K562 (cell line): ENCODE data around the gene GPSM3. TPM values are rescaled to one million over a fixed set of nuclear protein-coding genes. Genes with fewer than 3 reads are reported as not detected.

Experiments used
- L3MBTL2 ChIP-seq: fragments of 450-650 bp; IDR thresholded peaks from 2 replicates; pipeline ENCODE4 v1.6.1; 2016; ENCODE audit warnings: mild to moderate bottlenecking, moderate library complexity
- MAZ ChIP-seq, 2 experiments: fragments of 450-650 bp in 1 of 2; sonication (generic) in 1 of 2; formaldehyde crosslinking; IDR thresholded peaks in 1 of 2; conservative IDR thresholded peaks in 1 of 2; 2 replicates each; pipeline versions ENCODE4 v1.4.0 to v1.5.0; 2020; ENCODE audit warnings: mild to moderate bottlenecking in 1 of 2, missing genetic modification reagents in 1 of 2
- MCM3 ChIP-seq: fragments of 450-650 bp; IDR thresholded peaks from 2 replicates; pipeline ENCODE4 v1.6.1; 2016
- POLR3A ChIP-seq: IDR thresholded peaks from 2 replicates; pipeline ENCODE4 v1.6.1; 2011; ENCODE audit warnings: borderline replicate concordance, mild to moderate bottlenecking, moderate library complexity; ENCODE audit not compliant: insufficient read length, insufficient read depth; ENCODE audit errors: extremely low read depth
- SIX5 ChIP-seq, 2 experiments: IDR thresholded peaks; 2 replicates each; pipeline ENCODE4 v1.6.1; 2011; ENCODE audit warnings: low read length in 2 of 2, borderline replicate concordance in 1 of 2, low read depth in 1 of 2, mild to moderate bottlenecking in 1 of 2, moderate library complexity in 1 of 2; ENCODE audit not compliant: insufficient read depth in 1 of 2
- SRSF3 ChIP-seq: fragments of 200-400 bp; formaldehyde crosslinking; IDR thresholded peaks from 2 replicates; pipeline ENCODE4 v1.6.1; 2016; ENCODE audit warnings: mild to moderate bottlenecking, low read length, moderate library complexity; ENCODE audit not compliant: insufficient read depth
- SUPT5H ChIP-seq: fragments of 450-650 bp; IDR thresholded peaks from 2 replicates; pipeline ENCODE4 v1.6.1; 2016
- TBL1XR1 ChIP-seq, 2 experiments: IDR thresholded peaks; 2 replicates each; pipeline ENCODE4 v1.6.1; 2012; ENCODE audit warnings: improper control_type of control experiment in 2 of 2, low read length in 2 of 2, mild to moderate bottlenecking in 1 of 2
- ZBTB1 ChIP-seq: sonication (generic); formaldehyde crosslinking; IDR thresholded peaks from 2 replicates; pipeline ENCODE4 v1.8.1; 2023; ENCODE audit warnings: missing genetic modification reagents, low read depth, mild to moderate bottlenecking, borderline replicate concordance
- polyA plus RNA-seq, 8 experiments: library from polyadenylated mRNA; depleted of rRNA in 4 of 8; stranded (reverse) in 5 of 8; unstranded in 3 of 8; fragments of >200 nt; fragmentation: Nextera tagmentation in 2 of 8; fragmentation: Illumina TruSeq in 1 of 8; extraction: Ambion mirVana in 2 of 8; extraction: Trizol in 1 of 8; gene quantifications; 2 replicates each; pipeline versions ENCODE4 v1.2.1 to v1.2.3, GENCODE V29; 2011 to 2014; ENCODE audit warnings: inconsistent platforms in 1 of 8, missing spikeins in 1 of 8
- total RNA-seq, 7 experiments: library from RNA; depleted of rRNA in 6 of 7; stranded (reverse); fragments of >200 nt in 6 of 7; fragmentation: Illumina TruSeq in 2 of 7; extraction: Trizol in 2 of 7; gene quantifications; 2 replicates each; pipeline versions ENCODE4 v1.2.1 to v1.2.3, GENCODE V29; 2011 to 2021; ENCODE audit warnings: low replicate concordance in 1 of 7
- TF ChIP-seq, protein P1 (sequence below): fragments of 450-650 bp; IDR thresholded peaks from 2 replicates; pipeline ENCODE4 v1.6.1; 2018; ENCODE audit not compliant: partially characterized antibody
- TF ChIP-seq, protein P2 (sequence below): fragments of 450-650 bp; formaldehyde crosslinking; conservative IDR thresholded peaks from 2 replicates; pipeline ENCODE4 v1.4.0; 2022; ENCODE audit warnings: mild to moderate bottlenecking, missing genetic modification characterization
- TF ChIP-seq, protein P3 (sequence below), 2 experiments: fragments of 450-650 bp; IDR thresholded peaks; 2 replicates each; pipeline ENCODE4 v1.6.1; 2016; ENCODE audit warnings: mild to moderate bottlenecking in 2 of 2, borderline replicate concordance in 1 of 2, low read depth in 1 of 2, moderate library complexity in 1 of 2

Gene GPSM3
- total and polyA plus RNA-seq, 9 of the 15 experiments (the other 6 are each of a cell fraction or from before 2014, with no cell fraction given), result 5.3 to 42.6 (median 24.4) TPM

DNA sequence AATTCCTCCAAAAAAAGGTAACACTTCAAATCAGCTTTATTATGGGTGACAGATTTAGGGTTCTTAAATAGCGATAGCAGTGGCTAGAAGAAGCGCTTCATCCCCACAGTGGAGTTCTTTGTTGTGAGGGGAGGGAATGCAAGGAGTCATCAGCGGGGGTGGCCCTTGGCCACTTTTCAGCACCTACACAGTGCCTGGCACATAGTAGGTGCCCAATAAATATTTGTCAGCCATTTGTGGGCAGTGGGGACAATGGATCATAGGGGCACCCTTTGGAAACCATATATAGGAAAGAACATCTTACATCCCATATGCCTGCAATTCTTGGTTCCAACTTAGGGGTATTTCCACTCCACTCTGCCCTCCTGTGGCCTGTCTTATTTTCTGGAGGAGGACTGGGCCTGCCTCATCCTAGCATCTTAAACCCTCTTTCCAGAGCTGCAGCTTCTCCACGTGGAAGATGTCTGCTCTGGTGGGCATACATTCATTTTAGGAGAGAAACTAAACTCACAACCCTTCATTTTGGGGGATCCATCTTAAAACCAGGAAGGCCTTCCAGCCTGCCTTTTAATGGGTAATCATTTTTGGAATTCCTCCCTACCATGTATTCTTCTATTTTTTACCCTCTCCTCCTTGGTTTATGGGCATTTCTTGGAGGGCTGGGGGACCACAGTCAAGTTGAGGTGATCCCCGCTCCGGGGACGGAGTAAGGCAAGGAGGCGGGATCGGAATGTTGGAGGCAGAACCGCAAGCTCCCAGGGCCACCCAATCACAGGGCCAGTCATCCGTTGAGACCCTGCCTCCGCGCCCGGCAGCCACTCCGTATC, 2.6 kb upstream of the GPSM3 start (continued):
- TF ChIP-seq, protein P1, sequence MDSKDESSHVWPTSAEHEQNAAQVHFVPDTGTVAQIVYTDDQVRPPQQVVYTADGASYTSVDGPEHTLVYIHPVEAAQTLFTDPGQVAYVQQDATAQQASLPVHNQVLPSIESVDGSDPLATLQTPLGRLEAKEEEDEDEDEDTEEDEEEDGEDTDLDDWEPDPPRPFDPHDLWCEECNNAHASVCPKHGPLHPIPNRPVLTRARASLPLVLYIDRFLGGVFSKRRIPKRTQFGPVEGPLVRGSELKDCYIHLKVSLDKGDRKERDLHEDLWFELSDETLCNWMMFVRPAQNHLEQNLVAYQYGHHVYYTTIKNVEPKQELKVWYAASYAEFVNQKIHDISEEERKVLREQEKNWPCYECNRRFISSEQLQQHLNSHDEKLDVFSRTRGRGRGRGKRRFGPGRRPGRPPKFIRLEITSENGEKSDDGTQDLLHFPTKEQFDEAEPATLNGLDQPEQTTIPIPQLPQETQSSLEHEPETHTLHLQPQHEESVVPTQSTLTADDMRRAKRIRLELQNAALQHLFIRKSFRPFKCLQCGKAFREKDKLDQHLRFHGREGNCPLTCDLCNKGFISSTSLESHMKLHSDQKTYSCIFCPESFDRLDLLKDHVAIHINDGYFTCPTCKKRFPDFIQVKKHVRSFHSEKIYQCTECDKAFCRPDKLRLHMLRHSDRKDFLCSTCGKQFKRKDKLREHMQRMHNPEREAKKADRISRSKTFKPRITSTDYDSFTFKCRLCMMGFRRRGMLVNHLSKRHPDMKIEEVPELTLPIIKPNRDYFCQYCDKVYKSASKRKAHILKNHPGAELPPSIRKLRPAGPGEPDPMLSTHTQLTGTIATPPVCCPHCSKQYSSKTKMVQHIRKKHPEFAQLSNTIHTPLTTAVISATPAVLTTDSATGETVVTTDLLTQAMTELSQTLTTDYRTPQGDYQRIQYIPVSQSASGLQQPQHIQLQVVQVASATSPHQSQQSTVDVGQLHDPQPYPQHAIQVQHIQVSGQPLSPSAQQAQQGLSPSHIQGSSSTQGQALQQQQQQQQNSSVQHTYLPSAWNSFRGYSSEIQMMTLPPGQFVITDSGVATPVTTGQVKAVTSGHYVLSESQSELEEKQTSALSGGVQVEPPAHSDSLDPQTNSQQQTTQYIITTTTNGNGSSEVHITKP, result peak; percentile 40
- TF ChIP-seq, protein P2, sequence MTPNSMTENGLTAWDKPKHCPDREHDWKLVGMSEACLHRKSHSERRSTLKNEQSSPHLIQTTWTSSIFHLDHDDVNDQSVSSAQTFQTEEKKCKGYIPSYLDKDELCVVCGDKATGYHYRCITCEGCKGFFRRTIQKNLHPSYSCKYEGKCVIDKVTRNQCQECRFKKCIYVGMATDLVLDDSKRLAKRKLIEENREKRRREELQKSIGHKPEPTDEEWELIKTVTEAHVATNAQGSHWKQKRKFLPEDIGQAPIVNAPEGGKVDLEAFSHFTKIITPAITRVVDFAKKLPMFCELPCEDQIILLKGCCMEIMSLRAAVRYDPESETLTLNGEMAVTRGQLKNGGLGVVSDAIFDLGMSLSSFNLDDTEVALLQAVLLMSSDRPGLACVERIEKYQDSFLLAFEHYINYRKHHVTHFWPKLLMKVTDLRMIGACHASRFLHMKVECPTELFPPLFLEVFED (CRISPR knock-in tag), result peak; percentile 72; the same call in 1 of the 2 replicates
- no peak for TF ChIP-seq POLR3A
- TF ChIP-seq SRSF3, result no peak
- TF ChIP-seq, protein P3, sequence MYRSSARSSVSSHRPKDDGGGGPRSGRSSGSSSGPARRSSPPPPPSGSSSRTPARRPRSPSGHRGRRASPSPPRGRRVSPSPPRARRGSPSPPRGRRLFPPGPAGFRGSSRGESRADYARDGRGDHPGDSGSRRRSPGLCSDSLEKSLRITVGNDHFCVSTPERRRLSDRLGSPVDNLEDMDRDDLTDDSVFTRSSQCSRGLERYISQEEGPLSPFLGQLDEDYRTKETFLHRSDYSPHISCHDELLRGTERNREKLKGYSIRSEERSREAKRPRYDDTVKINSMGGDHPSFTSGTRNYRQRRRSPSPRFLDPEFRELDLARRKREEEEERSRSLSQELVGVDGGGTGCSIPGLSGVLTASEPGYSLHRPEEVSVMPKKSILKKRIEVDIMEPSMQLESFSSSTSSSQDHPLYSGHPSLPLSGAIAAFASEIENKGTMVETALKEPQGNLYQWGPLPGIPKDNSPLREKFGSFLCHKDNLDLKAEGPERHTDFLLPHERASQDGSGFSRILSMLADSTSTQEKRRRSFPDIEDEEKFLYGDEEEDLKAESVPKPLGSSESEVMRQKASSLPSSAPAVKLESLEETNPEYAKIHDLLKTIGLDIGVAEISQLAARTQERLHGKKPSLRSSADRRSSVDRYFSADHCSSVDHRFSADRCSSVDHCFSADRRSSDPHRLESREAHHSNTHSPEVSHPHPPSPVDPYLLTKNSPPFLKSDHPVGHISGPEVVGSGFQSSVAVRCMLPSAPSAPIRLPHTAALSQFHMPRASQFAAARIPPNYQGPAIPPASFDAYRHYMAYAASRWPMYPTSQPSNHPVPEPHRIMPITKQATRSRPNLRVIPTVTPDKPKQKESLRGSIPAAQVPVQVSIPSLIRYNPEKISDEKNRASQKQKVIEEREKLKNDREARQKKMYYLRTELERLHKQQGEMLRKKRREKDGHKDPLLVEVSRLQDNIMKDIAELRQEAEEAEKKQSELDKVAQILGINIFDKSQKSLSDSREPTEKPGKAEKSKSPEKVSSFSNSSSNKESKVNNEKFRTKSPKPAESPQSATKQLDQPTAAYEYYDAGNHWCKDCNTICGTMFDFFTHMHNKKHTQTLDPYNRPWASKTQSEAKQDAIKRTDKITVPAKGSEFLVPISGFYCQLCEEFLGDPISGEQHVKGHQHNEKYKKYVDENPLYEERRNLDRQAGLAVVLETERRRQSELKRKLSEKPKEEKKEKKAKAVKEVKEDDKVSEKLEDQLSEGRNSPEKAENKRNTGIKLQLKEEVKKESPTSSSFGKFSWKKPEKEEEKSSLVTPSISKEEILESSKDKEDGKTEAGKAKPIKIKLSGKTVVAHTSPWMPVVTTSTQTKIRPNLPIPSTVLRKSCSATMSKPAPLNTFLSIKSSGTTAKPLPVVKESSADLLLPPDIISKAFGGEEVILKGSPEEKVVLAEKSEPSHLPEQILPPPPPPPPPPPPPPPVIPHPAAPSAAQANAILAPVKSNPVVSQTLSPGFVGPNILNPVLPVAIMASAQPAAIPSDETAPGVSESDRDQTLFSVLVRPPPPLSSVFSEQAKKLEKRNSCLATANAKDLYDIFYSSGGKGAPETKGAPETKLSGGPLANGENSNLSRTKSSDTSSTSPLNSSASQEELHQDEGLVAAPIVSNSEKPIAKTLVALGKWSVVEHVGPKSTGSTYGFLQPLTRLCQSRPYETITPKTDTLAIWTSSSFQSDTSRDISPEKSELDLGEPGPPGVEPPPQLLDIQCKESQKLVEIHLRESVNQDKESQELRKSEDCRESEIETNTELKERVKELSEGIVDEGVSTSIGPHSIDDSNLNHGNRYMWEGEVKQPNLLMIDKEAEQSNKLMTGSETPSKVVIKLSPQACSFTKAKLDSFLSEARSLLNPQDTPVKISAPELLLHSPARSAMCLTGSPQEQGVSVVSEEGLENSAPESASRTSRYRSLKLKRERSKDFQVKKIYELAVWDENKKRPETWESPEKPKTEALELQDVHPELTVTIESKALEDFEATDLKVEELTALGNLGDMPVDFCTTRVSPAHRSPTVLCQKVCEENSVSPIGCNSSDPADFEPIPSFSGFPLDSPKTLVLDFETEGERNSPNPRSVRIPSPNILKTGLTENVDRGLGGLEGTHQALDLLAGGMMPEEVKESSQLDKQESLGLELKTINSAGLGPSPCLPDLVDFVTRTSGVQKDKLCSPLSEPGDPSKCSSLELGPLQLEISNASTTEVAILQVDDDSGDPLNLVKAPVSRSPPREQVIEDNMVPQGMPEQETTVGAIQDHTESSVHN (IDR thresholded peaks at IDR 0.05; ENCODE audit: borderline replicate concordance in 1 of 2, low read depth in 1 of 2), result no peak
- peak in 1 of 2 experiments; percentile 27; a peak in 1 of 4 replicates for TF ChIP-seq TBL1XR1 (IDR thresholded peaks at IDR 0.05; ENCODE audit: low read length in 2 of 2)
- no peak for TF ChIP-seq MCM3
- TF ChIP-seq MAZ (CRISPR knock-in tag; conservative IDR thresholded peaks at IDR 0.05 in 1 of 2, IDR thresholded peaks at IDR 0.05 in 1 of 2), result no peak
- no peak for TF ChIP-seq SIX5 (IDR thresholded peaks at IDR 0.05; ENCODE audit: borderline replicate concordance in 1 of 2, insufficient read depth in 1 of 2, low read depth in 1 of 2, low read length in 2 of 2)
- TF ChIP-seq SUPT5H, result peak; percentile 54
- TF ChIP-seq ZBTB1 (CRISPR knock-in tag), result no peak
- TF ChIP-seq L3MBTL2, result no peak; the same call in 1 of the 2 replicates
